ENCODE data around the gene XXYLT1. TPM values are rescaled to one million over a fixed set of nuclear protein-coding genes. Genes with fewer than 3 reads are reported as not detected.

XXYLT1 gene
- total RNA-seq, 1 experiment from 2014 or later, result 23.4 TPM

DNA sequence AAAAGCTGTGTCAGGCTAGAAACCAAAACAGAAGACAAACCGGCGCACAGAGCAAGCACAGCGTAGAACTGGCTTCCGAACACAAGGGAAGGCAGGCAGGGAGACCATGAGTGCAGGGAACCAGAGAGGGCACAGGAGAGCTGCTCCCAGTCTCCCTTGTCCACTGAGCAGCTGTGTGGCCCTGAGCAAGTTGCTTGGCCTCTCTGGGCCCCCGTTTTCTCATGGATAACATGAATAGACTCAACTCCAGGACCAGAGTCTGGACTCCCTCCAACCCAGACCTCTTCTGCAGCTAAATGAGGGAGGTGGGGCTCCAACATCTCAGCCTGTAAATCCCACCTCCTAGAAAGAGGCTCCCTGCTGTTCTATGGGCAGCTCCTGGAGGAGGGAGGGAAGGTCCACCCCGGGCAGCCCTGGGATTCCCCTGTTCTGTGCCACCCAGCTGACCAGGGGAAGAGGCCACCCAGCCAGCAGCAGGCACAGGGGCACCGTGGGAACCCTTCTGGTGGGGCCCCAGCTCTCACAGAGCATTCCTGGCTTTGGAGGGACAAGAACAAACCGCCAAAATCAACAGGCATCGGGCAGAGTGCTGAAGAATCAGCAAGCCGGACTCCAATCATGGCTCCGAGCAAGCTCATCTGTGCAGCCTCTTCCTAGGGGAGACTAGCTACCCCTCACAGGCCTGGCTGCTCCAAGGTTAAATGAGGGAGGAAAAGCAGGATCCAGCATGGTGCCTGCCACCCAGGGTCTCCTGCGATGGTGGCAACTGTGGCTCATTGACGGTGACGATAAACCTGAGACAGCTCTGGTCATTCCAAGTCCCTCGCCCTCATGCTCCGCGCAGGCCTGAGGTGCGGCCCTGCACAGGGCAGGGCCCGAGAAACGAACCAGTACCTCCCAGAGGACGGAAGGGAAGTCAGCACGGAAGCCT is 15.1 kb downstream of the XXYLT1 start:
- DNase-seq (ENCODE audit: low spot score), result no peak
- ChIA-PET CTCF (interaction anchor here (0.7 to 3.9 kb wide), 6 partner anchors 15 to 573 kb away, joined by 3 to 16 read pairs (median 5); partner anchors contain the start of genes FAM43A and XXYLT1), POLR2A (interaction anchor here (1.8 kb wide), 1 partner anchor 15 kb away, joined by 4 read pairs; the partner anchor contains the start of gene XXYLT1)
- Mint-ChIP-seq H3K4me1 (peaks cover 61% of the 10 kb centered on the region), H3K27me3 (ENCODE audit: low read depth) (no peaks in the 10 kb centered on the region), H3K9me3 (no peaks in the 10 kb centered on the region), H3K4me3 (no peak overlapping the region), H3K36me3 (no peaks in the 10 kb centered on the region), H3K27ac (peak overlapping the region; percentile 41; the same call in 1 of the 2 replicates)
- TF ChIP-seq, protein P1, sequence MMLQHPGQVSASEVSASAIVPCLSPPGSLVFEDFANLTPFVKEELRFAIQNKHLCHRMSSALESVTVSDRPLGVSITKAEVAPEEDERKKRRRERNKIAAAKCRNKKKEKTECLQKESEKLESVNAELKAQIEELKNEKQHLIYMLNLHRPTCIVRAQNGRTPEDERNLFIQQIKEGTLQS (CRISPR knock-in tag; conservative IDR thresholded peaks at IDR 0.05), result no peak
- TF ChIP-seq, protein P2, sequence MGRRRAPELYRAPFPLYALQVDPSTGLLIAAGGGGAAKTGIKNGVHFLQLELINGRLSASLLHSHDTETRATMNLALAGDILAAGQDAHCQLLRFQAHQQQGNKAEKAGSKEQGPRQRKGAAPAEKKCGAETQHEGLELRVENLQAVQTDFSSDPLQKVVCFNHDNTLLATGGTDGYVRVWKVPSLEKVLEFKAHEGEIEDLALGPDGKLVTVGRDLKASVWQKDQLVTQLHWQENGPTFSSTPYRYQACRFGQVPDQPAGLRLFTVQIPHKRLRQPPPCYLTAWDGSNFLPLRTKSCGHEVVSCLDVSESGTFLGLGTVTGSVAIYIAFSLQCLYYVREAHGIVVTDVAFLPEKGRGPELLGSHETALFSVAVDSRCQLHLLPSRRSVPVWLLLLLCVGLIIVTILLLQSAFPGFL (CRISPR knock-in tag; IDR thresholded peaks at IDR 0.05; ENCODE audit: borderline replicate concordance), result no peak
- no peak for TF ChIP-seq FOXK1 (CRISPR knock-in tag; IDR thresholded peaks at IDR 0.05)
- TF ChIP-seq ESRRA (CRISPR knock-in tag; IDR thresholded peaks at IDR 0.05; ENCODE audit: borderline replicate concordance), result no peak
- no peak for TF ChIP-seq TEAD1 (CRISPR knock-in tag; IDR thresholded peaks at IDR 0.05)
- TF ChIP-seq, protein P3, sequence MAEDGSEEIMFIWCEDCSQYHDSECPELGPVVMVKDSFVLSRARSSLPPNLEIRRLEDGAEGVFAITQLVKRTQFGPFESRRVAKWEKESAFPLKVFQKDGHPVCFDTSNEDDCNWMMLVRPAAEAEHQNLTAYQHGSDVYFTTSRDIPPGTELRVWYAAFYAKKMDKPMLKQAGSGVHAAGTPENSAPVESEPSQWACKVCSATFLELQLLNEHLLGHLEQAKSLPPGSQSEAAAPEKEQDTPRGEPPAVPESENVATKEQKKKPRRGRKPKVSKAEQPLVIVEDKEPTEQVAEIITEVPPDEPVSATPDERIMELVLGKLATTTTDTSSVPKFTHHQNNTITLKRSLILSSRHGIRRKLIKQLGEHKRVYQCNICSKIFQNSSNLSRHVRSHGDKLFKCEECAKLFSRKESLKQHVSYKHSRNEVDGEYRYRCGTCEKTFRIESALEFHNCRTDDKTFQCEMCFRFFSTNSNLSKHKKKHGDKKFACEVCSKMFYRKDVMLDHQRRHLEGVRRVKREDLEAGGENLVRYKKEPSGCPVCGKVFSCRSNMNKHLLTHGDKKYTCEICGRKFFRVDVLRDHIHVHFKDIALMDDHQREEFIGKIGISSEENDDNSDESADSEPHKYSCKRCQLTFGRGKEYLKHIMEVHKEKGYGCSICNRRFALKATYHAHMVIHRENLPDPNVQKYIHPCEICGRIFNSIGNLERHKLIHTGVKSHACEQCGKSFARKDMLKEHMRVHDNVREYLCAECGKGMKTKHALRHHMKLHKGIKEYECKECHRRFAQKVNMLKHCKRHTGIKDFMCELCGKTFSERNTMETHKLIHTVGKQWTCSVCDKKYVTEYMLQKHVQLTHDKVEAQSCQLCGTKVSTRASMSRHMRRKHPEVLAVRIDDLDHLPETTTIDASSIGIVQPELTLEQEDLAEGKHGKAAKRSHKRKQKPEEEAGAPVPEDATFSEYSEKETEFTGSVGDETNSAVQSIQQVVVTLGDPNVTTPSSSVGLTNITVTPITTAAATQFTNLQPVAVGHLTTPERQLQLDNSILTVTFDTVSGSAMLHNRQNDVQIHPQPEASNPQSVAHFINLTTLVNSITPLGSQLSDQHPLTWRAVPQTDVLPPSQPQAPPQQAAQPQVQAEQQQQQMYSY (CRISPR knock-in tag; IDR thresholded peaks at IDR 0.05), result no peak
- ATAC-seq, result no peak

DNA sequence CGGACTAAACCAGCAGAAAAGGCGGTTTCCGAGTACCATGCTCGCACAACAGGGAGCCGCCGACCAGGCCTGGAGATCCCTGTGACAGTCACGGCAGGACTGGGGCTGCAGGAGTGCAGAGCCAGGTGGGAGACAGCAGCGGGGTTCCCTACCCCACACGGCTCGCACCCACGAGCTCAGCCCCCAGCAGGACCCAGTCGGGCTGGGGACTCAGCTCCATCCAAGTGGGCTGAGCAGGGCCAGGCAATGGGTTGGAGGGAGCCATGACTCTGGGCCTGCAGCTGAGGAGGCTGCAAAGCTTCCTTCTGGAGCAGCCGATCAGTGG is 15.8 kb downstream of the XXYLT1 start:
- ChIA-PET CTCF (interaction anchor here (1.3 to 3.9 kb wide), 4 partner anchors 16 to 572 kb away, joined by 5 to 16 read pairs (median 10); partner anchors contain the start of genes FAM43A and XXYLT1), POLR2A (interaction anchor here (1.8 kb wide), 1 partner anchor 16 kb away, joined by 4 read pairs; the partner anchor contains the start of gene XXYLT1)
- DNase-seq (ENCODE audit: low spot score) (no peak), ATAC-seq (no peak)
- peaks cover 63% of the 10 kb centered on the region for H3K4me1 Mint-ChIP-seq
- H3K27ac Mint-ChIP-seq, result peak overlapping the region; percentile 75
- no peaks in the 10 kb centered on the region for H3K27me3 Mint-ChIP-seq (ENCODE audit: low read depth)
- H3K36me3 Mint-ChIP-seq, result no peaks in the 10 kb centered on the region
- no peaks in the 10 kb centered on the region for H3K9me3 Mint-ChIP-seq
- no peak overlapping the region for H3K4me3 Mint-ChIP-seq
- TF ChIP-seq IRF2 (CRISPR knock-in tag; IDR thresholded peaks at IDR 0.05; ENCODE audit: borderline replicate concordance, low read depth) (no peak), ZNF138 (CRISPR knock-in tag; conservative IDR thresholded peaks at IDR 0.05) (no peak), PRRX2 (CRISPR knock-in tag; IDR thresholded peaks at IDR 0.05) (no peak), ZNF263 (CRISPR knock-in tag; IDR thresholded peaks at IDR 0.05; ENCODE audit: low read depth) (no peak), JUN (CRISPR knock-in tag; IDR thresholded peaks at IDR 0.05) (no peak), RORB (CRISPR knock-in tag; IDR thresholded peaks at IDR 0.05) (no peak), GTF2I (CRISPR knock-in tag; conservative IDR thresholded peaks at IDR 0.05) (no peak)
- TF ChIP-seq, protein P4, sequence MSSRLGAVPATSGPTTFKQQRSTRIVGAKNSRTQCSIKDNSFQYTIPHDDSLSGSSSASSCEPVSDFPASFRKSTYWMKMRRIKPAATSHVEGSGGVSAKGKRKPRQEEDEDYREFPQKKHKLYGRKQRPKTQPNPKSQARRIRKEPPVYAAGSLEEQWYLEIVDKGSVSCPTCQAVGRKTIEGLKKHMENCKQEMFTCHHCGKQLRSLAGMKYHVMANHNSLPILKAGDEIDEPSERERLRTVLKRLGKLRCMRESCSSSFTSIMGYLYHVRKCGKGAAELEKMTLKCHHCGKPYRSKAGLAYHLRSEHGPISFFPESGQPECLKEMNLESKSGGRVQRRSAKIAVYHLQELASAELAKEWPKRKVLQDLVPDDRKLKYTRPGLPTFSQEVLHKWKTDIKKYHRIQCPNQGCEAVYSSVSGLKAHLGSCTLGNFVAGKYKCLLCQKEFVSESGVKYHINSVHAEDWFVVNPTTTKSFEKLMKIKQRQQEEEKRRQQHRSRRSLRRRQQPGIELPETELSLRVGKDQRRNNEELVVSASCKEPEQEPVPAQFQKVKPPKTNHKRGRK (CRISPR knock-in tag; IDR thresholded peaks at IDR 0.05; ENCODE audit: borderline replicate concordance), result no peak
- TF ChIP-seq, protein P5, sequence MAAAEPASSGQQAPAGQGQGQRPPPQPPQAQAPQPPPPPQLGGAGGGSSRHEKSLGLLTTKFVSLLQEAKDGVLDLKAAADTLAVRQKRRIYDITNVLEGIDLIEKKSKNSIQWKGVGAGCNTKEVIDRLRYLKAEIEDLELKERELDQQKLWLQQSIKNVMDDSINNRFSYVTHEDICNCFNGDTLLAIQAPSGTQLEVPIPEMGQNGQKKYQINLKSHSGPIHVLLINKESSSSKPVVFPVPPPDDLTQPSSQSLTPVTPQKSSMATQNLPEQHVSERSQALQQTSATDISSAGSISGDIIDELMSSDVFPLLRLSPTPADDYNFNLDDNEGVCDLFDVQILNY (CRISPR knock-in tag; IDR thresholded peaks at IDR 0.05), result no peak
- TF ChIP-seq, protein P6, sequence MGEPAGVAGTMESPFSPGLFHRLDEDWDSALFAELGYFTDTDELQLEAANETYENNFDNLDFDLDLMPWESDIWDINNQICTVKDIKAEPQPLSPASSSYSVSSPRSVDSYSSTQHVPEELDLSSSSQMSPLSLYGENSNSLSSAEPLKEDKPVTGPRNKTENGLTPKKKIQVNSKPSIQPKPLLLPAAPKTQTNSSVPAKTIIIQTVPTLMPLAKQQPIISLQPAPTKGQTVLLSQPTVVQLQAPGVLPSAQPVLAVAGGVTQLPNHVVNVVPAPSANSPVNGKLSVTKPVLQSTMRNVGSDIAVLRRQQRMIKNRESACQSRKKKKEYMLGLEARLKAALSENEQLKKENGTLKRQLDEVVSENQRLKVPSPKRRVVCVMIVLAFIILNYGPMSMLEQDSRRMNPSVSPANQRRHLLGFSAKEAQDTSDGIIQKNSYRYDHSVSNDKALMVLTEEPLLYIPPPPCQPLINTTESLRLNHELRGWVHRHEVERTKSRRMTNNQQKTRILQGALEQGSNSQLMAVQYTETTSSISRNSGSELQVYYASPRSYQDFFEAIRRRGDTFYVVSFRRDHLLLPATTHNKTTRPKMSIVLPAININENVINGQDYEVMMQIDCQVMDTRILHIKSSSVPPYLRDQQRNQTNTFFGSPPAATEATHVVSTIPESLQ (CRISPR knock-in tag; IDR thresholded peaks at IDR 0.05), result no peak
- TF ChIP-seq, protein P7, sequence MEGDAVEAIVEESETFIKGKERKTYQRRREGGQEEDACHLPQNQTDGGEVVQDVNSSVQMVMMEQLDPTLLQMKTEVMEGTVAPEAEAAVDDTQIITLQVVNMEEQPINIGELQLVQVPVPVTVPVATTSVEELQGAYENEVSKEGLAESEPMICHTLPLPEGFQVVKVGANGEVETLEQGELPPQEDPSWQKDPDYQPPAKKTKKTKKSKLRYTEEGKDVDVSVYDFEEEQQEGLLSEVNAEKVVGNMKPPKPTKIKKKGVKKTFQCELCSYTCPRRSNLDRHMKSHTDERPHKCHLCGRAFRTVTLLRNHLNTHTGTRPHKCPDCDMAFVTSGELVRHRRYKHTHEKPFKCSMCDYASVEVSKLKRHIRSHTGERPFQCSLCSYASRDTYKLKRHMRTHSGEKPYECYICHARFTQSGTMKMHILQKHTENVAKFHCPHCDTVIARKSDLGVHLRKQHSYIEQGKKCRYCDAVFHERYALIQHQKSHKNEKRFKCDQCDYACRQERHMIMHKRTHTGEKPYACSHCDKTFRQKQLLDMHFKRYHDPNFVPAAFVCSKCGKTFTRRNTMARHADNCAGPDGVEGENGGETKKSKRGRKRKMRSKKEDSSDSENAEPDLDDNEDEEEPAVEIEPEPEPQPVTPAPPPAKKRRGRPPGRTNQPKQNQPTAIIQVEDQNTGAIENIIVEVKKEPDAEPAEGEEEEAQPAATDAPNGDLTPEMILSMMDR (IDR thresholded peaks at IDR 0.05), result no peak
- TF ChIP-seq, protein P2 (CRISPR knock-in tag; IDR thresholded peaks at IDR 0.05; ENCODE audit: borderline replicate concordance), result no peak
- TF ChIP-seq, protein P8, sequence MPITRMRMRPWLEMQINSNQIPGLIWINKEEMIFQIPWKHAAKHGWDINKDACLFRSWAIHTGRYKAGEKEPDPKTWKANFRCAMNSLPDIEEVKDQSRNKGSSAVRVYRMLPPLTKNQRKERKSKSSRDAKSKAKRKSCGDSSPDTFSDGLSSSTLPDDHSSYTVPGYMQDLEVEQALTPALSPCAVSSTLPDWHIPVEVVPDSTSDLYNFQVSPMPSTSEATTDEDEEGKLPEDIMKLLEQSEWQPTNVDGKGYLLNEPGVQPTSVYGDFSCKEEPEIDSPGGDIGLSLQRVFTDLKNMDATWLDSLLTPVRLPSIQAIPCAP (CRISPR knock-in tag; IDR thresholded peaks at IDR 0.05), result no peak

All from WTC11 (cell line).